ENCODE results near the gene HSD11B2.

- TF ChIP-seq L3MBTL2 (conservative IDR thresholded peaks at IDR 0.05) (no peak), PKNOX1 (IDR thresholded peaks at IDR 0.05) (no peak), SUZ12 (IDR thresholded peaks at IDR 0.05) (no peak), NFRKB (IDR thresholded peaks at IDR 0.05) (no peak), SP1 (IDR thresholded peaks at IDR 0.05) (no peak), TARDBP (IDR thresholded peaks at IDR 0.05) (no peak), FOXK2 (IDR thresholded peaks at IDR 0.05) (no peak), CTBP1 (IDR thresholded peaks at IDR 0.05; ENCODE audit: borderline replicate concordance) (no peak), FOXA1 (IDR thresholded peaks at IDR 0.05) (no peak)
Measured at GRCh38 chr16:67459861-67460150, 28.9 kb downstream of the HSD11B2 start.

Measured in HEK293T (cell line).